DMS53 treated with DMSO at 0.1 percent for 48 hours (cell line): ENCODE measurements around the gene TCEANC.

Source experiments
- DNase-seq: peaks from one replicate; lab custom pipeline; 2025; ENCODE audit not compliant: unreplicated experiment; lab: John Stamatoyannopoulos, UW

Gene TCEANC

GRCh38 chrX:13691841-13692371, 39.0 kb downstream of the TCEANC start:
- DNase-seq, result no peak

DNA sequence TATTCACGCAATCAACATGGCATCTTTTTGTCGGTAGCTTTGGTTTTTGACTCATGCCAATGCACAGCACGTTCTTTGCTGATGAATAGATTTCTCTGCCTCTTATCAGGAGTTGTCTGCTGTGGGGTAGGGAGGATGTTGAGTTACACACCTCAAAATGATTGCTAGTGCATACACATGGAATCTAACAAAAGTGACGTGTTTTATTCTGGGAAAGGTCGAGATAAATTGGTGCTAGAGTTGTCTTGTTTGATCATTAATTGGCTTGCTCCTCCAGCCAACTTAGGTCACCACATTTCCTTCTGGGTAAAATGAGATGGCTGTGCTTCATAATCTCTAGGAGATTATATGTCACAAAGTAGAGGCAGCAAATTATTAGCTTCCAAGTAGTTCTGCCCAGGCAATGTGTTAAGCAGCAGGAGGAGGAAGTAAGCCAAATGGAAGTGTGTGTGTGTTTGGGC, 39.9 kb downstream of the TCEANC start:
- no peak for DNase-seq

GRCh38 chrX:13693341-13693961, 40.5 kb downstream of the TCEANC start:
- DNase-seq, result no peak

- DNase-seq, result no peak
These were observed 41.4 kb downstream of the TCEANC start for GRCh38 chrX:13694359-13694758.

GRCh38 chrX:13694983-13695382, 42.0 kb downstream of the TCEANC start:
- no peak for DNase-seq

DNA sequence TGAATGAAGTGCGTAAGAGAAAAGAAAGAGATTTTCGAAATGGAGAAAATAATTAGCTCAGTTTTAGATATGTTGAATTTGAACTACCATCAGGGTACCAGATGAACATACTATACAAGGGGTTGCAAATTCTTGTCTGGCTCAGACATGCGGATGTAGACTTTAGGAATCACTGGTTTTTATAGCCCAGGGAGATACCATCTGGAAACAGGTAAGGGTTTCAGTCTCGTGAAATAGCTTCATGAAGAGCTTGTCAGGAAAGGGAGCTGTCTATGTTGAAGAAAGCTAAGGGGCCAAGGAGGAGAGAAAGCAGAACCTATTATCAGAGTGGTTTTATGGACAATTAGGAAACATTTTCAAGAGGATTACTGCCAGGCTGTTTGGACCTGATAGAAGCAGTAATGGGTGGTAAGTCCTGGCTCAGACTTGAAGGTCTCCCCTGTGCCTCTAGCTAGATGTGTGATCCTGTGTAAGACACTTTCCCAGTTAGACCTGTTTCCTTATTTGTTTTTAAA, 42.7 kb downstream of the TCEANC start:
- DNase-seq, result no peak

- DNase-seq, result no peak
These were observed 44.5 kb downstream of the TCEANC start for GRCh38 chrX:13697455-13697854.

DNA sequence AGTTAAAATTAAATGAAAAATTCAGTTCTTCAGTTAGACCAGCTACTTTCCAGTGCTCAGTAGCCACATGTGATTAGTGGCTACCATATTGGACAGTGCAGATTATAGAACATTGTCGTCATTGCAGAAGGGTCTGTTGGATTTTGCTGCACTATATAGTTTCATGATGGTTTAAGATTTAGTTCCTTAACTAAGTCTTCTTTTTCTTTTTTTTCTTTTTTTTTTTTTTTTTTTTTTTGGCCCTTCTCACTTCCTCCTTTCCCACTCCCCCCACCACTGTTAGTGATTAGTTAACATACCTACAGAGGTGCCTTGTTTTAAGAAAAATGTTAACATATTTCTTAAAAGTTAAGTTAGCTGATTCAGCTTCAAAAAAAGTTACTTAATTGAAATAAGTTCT, 45.0 kb downstream of the TCEANC start:
- no peak for DNase-seq

- no peak for DNase-seq
These were observed 45.5 kb downstream of the TCEANC start for GRCh38 chrX:13698432-13698831.

DNA sequence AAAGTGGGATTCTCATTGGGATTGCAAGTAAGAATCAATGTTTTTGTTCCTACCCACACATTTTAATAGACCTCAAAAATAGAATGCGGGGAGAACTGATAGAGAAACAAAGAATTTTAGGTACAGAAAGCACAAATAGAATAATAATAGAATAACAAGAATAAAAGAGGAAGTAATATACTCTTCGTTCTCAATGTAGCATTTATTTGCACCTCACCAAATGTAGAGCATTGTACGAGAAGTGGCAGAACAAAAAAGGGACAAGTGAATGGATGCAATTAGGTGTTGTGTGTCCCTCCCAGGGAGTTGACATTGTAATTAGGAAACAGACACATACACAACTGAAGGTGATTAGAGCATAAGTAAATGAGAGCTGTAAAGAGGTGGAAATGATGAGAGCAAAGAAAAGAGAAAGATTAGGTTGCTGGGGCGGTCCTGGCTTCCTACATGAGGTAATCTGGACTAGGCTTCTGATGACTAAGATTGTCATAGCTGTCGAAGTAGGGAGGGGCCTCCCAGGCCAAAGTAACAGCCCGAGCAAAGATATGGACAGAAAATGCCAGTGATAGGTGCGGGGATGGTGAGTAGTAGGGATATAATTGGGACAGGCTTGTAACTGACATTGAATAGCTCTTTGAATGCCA, 46.4 kb downstream of the TCEANC start:
- DNase-seq, result no peak

GRCh38 chrX:13700380-13700779, 47.4 kb downstream of the TCEANC start:
- no peak for DNase-seq

GRCh38 chrX:13702111-13702789, 49.3 kb downstream of the TCEANC start:
- no peak for DNase-seq

DNA sequence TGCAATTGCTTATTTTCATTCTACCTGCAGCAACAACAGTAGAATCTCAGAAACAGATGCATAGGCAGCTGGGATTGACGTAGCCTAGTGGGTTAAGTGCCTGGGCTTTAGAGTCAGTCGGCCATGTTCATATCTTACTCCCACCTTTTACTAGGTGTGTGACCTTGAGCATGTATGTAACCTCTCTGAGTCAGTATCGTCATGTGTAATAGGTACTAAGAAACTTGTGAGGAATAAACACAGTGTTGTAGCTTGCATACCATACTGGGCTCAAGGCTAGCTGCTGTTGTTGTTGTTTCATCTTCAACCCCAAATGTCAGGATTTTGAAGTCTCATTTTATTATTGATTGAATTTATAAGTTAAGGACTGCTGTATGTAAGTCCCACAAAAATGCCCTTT, 50.2 kb downstream of the TCEANC start:
- no peak for DNase-seq

DNA sequence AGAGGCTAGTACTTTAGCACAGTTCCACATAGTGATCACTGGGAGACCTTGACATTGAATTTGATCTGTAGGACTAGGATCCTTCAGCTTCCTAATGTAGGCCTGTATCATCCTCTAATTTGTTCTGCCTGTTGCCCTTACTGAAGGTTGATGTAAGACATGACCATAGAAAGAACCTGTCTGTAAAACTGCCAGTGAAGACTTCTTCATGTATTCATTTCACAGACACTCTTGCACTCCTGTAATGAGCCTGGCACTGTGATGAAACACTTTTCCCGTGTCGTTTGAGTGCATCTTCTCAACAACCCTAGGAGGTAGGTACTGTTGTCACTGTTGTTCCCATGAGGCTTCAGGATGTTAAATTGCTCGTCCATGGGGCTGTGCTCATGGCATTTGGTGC, 50.6 kb downstream of the TCEANC start:
- DNase-seq, result no peak

- no peak for DNase-seq
These were observed 58.2 kb downstream of the TCEANC start for GRCh38 chrX:13711141-13711540.
